UCSD-AML1 (cell line): Measurements from ENCODE around the gene NTN3.
A peak's percentile ranks its signal among the peaks of the same experiment; 100 is the strongest.

Experiments used
- DNase-seq: peaks from one replicate; lab custom pipeline; 2025; ENCODE audit not compliant: unreplicated experiment; lab: John Stamatoyannopoulos, UW

The NTN3 gene

GRCh38 chr16:2466667-2467527, 4.2 kb upstream of the NTN3 start:
- no peak for DNase-seq

DNA sequence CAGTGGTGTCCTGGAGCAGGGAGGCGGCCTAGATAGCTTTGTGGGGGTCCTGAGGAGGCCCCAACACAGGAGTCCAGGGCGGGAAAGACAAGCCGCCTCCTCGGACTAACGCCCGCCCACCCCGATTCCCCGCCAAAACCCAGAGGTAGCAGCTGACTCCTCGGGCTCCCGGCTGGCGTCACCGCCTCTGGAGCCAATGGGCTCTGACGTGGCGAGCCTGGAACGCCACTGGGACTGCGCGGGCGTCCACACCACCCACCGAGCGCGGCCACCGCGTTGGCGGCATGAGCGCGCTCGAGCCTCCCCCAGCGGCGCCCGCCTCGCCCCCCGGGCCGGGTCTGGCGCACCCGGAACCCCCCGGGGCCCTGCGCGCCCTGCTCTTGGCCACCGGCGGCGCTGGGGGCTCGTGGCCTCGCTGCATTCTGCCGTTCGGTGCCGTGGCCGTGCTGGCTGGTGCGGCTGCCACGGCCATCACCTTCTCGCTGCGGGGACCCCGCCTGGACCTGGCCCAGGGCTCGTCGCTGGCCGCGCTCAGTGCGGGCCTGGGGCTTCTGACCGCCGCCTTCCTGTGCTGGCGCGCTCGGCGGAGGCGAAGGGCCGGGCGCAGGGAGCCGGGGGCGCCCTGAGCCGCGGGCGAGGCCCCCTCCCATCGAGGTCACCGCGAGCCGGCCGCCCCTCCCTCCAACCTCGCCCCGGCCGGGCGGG, 3.4 kb upstream of the NTN3 start:
- DNase-seq = no peak

DNA sequence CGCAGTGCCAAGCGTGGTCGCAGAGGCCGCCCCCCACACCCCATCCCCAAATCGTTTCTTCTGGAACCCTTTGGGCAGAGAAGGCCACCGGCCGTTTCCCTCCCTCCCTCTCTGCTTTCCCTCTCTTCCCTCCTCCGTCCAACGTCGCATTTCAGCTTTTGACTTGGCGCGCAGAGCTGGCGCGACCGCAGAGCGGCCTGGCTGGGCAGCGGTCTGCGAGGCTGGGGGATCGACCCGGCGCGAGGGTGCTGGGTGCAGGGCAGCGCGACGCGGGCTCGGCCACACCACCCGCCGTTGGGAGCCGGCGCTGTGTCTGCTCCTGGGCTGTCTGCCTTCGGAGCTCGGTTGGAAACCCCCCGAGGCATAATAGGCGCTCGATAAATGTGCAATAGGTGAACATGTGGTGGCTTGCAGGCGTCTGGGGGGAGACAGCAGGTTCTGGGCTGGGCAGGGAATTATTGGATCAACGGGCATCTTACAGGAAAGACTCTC, 2.8 kb upstream of the NTN3 start:
- DNase-seq = no peak

DNA sequence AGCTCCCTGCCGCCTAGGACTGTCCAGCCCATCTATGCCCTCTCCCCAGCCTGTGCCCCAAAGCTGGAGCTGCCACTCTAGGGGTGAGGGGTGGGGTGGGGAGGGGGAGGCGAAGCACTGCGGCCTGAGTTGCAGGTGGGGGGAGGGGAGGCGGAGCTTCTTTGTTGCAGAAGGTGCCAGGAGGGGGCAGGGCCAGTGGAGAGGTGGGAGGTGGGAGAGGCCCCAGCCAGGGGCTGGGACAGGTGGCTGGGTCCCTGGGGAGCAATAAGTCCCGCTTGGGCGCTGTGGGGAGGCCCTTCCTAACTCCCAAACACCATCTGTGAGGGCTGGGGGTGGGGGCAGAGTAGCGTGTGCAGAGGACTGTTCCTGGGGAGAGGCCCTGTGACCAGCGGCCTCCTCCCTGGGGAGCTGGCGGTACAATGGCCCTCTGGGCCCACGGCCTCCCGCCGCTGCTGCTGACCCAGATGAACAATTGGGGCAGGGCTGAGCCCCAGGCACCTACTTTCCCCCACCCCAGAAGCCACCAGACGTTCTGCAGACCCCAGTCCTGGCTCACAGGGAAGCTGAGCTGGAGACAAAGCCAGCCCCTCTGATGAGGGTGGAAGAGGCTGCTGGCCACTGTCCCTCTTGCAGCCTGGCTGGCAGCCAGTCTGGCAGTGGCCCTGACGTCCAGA, 2.2 kb upstream of the NTN3 start:
- no peak for DNase-seq

GRCh38 chr16:2469399-2470233, 1.5 kb upstream of the NTN3 start:
- no peak for DNase-seq

GRCh38 chr16:2470234-2470601, 879 bp upstream of the NTN3 start:
- no peak for DNase-seq

DNA sequence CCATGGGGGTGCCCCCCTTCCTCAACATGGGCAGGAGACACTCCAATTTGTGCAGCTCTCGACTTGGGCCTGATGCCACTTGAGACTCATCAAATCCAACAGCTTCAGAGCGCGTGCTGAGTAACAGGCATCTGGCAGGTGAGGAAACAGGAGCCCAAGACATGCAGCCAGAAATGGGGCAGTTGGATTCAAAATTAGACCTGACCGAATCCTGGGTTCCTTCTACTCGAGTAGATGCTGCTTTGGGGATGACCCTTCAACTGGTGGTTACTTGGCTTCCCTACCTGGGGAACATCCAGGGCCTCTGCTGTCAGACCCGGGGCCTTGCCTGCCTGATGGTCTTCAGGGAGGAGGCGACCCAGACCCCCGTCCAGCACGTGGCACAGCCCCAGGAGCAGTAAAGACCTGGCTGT, 488 bp upstream of the NTN3 start:
- no peak for DNase-seq

GRCh38 chr16:2471653-2472487, 773 bp downstream of the NTN3 start:
- DNase-seq = no peak

GRCh38 chr16:2472488-2472864, 1.4 kb downstream of the NTN3 start:
- DNase-seq = no peak

- DNase-seq = no peak
Observed at GRCh38 chr16:2472885-2473445, 1.9 kb downstream of the NTN3 start.

DNA sequence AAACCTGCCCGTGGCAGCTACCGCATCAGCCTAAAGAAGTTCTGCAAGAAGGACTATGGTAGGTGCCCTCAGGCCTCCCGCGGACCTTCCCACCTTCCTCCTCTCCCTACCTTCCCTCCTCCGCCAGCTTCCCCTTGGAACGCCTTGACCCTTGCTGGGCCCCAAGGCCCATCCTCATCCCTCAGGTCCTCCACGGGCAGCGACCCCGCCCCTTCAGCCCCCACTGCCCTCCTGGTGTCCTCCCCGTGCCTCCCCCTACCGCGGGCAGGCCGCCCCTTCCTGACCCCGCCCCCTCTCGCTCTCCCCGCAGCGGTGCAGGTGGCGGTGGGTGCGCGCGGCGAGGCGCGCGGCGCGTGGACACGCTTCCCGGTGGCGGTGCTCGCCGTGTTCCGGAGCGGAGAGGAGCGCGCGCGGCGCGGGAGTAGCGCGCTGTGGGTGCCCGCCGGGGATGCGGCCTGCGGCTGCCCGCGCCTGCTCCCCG, 2.4 kb downstream of the NTN3 start:
- DNase-seq = peak; percentile 59

DNA sequence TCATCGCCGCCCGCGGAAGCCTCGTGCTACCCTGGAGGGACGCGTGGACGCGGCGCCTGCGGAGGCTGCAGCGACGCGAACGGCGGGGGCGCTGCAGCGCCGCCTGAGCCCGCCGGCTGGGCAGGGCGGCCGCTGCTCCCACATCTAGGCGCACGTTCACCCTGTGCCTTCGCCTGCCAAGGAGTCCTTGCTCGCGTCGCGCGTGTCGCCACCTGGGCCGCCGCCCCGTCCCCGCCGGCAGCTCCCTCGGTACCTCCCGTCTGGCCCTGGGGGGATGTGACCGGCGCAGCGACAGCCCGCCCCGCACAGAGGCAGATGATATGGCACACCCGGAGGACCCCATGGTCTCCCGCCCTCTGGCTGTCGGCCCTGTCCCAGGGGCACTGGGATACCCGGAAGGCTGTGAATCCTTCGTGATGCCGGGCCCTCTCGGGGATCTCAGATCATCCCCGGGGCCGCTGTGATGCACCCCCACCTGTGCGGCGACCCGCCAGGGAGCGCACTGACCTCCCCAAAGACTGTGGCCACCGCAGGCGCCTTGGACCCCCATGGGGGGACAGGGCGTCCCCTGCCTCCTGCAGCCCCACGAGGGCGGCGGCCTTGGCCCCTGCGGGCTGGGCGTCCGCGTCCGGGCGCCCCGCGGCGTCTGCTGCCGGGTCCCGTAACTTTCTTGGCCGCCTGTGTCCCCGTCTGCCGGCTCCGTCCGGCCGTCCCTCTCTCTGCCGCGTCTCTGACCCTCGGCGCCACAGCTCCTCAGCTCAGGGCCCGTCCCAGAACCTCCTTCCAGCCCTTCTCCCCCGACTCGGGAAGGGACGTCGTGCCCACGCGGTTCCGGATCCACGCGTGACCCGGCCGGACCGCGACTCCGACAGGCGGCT, 3.1 kb downstream of the NTN3 start:
- peak; percentile 72 for DNase-seq

- DNase-seq = peak; percentile 92
Observed at GRCh38 chr16:2474877-2475412, 3.8 kb downstream of the NTN3 start, which contains the start of gene TBC1D24. Gene TBC1D24, plus strand, starts transcription at chr16:2475127. Its CDS starts 21,022 bp downstream, at chr16:2496149.

GRCh38 chr16:2475413-2476344, 4.6 kb downstream of the NTN3 start:
- DNase-seq = peak; percentile 47

DNA sequence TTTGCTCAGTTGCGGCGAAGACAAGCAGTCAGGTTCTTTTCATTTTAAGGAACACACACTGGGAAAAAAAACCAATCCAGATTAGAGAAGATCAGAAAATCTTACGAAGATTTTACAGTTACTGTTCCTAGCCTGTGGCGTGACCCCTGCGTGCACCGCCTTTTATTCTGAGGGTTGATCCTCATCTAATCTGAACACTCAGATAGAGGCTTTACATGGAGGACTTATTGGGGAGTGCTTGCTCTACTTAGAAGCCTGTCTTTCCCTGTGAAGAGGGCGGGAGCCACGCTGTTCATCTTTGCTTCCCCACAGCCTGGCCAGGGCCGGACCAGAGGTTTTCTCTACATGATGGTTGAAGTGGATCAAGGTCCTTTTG, 5.2 kb downstream of the NTN3 start:
- no peak for DNase-seq

- no peak for DNase-seq
Observed at GRCh38 chr16:2476741-2477140, 5.6 kb downstream of the NTN3 start.

DNA sequence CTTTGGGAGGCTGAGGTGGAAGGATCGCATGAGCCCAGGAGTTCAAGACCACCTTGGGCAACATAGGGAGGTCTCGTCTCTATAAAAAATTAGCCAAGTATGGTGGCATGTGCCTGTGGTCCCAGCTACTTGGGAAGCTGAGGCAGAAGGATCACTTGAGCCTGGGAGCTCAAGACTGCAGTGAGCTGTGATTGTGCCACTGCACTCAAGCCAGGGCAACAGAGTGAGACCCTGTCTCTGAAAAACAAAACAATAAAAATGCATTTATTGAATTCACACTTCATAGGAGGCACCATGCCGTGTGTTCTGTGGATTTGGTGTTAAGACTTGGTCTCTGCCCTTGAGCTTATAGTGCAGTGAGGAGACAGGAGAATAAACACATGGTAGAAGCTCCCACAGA, 6.2 kb downstream of the NTN3 start:
- no peak for DNase-seq
